Measurements from ENCODE around the gene AOX1.
A peak's percentile ranks its signal among the peaks of the same experiment; 100 is the strongest.
"Not testable (repeated sequence)": the region's sequence is repeated elsewhere in the genome, so short reads cannot be mapped to it uniquely, and the experiment has no call there.

The AOX1 gene

GRCh38 chr2:200703926-200704637 lies 118.3 kb downstream of the AOX1 start:
- DNase-seq = no peak

GRCh38 chr2:200705305-200706041 lies 119.7 kb downstream of the AOX1 start:
- DNase-seq = no peak

GRCh38 chr2:200708943-200709342 lies 123.1 kb downstream of the AOX1 start:
- no peak for DNase-seq

GRCh38 chr2:200713003-200713703 lies 127.3 kb downstream of the AOX1 start:
- DNase-seq = peak; percentile 97

- no peak for DNase-seq
Measured at GRCh38 chr2:200713704-200714064, 127.9 kb downstream of the AOX1 start.

- DNase-seq = not testable (repeated sequence)
Measured at GRCh38 chr2:200715014-200715413, 129.2 kb downstream of the AOX1 start.

GRCh38 chr2:200716386-200716785 lies 130.6 kb downstream of the AOX1 start:
- no peak for DNase-seq
